ENCODE results near the gene CRAMP1.

DNA sequence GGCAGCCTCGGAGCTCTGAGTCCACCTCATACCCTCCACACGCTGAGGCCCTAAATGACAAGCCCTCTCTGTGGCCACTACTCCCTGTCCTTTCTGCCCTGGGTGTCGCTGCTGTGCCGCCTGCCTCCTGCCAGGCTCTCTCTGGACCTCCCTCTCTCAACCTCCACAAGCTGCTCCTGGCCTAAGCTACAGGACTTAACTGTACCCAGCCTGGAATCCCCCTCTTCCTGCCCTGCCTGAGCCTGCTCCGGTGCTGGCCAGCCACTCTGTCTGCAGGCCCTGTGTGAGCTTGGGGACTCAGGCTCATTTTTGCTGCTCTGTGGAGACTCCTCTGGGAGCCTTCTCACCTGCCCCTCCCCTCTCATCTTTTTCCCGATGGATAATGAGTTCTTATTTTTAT, 21.8 kb upstream of the CRAMP1 start:
- TF ChIP-seq EZH2 (IDR thresholded peaks at IDR 0.05) (no peak), POLR2AphosphoS5 (IDR thresholded peaks at IDR 0.05; ENCODE audit: low read depth, low read length) (no peak), POLR2A (IDR thresholded peaks at IDR 0.05; ENCODE audit: borderline replicate concordance, extremely low read depth, insufficient read depth, insufficient read length) (no peak), JUND (IDR thresholded peaks at IDR 0.05) (no peak), YY1 (IDR thresholded peaks at IDR 0.05; ENCODE audit: extremely low read depth, insufficient replicate concordance, low read depth, low read length) (no peak), REST (IDR thresholded peaks at IDR 0.05; ENCODE audit: low read depth) (no peak), SIN3A (IDR thresholded peaks at IDR 0.05; ENCODE audit: low read depth) (no peak), RAD21 (IDR thresholded peaks at IDR 0.05; ENCODE audit: low read depth) (no peak), EZH2phosphoT487 (IDR thresholded peaks at IDR 0.05; ENCODE audit: borderline replicate concordance) (no peak), ZNF274 (IDR thresholded peaks at IDR 0.05; ENCODE audit: low read depth, low read length) (no peak), TCF7L2 (IDR thresholded peaks at IDR 0.05; ENCODE audit: borderline replicate concordance, extremely low read depth, insufficient read depth, insufficient read length) (no peak)
- TF ChIP-seq, protein P1, sequence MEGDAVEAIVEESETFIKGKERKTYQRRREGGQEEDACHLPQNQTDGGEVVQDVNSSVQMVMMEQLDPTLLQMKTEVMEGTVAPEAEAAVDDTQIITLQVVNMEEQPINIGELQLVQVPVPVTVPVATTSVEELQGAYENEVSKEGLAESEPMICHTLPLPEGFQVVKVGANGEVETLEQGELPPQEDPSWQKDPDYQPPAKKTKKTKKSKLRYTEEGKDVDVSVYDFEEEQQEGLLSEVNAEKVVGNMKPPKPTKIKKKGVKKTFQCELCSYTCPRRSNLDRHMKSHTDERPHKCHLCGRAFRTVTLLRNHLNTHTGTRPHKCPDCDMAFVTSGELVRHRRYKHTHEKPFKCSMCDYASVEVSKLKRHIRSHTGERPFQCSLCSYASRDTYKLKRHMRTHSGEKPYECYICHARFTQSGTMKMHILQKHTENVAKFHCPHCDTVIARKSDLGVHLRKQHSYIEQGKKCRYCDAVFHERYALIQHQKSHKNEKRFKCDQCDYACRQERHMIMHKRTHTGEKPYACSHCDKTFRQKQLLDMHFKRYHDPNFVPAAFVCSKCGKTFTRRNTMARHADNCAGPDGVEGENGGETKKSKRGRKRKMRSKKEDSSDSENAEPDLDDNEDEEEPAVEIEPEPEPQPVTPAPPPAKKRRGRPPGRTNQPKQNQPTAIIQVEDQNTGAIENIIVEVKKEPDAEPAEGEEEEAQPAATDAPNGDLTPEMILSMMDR (IDR thresholded peaks at IDR 0.05 in 2 of 3, conservative IDR thresholded peaks at IDR 0.05 in 1 of 3; ENCODE audit: borderline replicate concordance in 1 of 3, insufficient read depth in 1 of 3, low read depth in 2 of 3, low read length in 2 of 3), result no peak
- TF ChIP-seq, protein P2, sequence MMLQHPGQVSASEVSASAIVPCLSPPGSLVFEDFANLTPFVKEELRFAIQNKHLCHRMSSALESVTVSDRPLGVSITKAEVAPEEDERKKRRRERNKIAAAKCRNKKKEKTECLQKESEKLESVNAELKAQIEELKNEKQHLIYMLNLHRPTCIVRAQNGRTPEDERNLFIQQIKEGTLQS (IDR thresholded peaks at IDR 0.05), result no peak
- TF ChIP-seq, protein P3, sequence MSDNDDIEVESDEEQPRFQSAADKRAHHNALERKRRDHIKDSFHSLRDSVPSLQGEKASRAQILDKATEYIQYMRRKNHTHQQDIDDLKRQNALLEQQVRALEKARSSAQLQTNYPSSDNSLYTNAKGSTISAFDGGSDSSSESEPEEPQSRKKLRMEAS (IDR thresholded peaks at IDR 0.05), result no peak
